ENCODE measurements around the gene CCDC87.
"Not testable (repeated sequence)": the region's sequence is repeated elsewhere in the genome, so short reads cannot be mapped to it uniquely, and the experiment has no call there.

The CCDC87 gene, protein sequence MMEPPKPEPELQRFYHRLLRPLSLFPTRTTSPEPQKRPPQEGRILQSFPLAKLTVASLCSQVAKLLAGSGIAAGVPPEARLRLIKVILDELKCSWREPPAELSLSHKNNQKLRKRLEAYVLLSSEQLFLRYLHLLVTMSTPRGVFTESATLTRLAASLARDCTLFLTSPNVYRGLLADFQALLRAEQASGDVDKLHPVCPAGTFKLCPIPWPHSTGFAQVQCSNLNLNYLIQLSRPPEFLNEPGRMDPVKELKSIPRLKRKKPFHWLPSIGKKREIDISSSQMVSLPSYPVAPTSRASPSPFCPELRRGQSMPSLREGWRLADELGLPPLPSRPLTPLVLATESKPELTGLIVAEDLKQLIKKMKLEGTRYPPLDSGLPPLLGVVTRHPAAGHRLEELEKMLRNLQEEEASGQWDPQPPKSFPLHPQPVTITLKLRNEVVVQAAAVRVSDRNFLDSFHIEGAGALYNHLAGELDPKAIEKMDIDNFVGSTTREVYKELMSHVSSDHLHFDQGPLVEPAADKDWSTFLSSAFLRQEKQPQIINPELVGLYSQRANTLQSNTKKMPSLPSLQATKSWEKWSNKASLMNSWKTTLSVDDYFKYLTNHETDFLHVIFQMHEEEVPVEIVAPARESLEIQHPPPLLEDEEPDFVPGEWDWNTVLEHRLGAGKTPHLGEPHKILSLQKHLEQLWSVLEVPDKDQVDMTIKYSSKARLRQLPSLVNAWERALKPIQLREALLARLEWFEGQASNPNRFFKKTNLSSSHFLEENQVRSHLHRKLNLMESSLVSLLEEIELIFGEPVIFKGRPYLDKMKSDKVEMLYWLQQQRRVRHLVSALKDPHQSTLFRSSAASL

DNA sequence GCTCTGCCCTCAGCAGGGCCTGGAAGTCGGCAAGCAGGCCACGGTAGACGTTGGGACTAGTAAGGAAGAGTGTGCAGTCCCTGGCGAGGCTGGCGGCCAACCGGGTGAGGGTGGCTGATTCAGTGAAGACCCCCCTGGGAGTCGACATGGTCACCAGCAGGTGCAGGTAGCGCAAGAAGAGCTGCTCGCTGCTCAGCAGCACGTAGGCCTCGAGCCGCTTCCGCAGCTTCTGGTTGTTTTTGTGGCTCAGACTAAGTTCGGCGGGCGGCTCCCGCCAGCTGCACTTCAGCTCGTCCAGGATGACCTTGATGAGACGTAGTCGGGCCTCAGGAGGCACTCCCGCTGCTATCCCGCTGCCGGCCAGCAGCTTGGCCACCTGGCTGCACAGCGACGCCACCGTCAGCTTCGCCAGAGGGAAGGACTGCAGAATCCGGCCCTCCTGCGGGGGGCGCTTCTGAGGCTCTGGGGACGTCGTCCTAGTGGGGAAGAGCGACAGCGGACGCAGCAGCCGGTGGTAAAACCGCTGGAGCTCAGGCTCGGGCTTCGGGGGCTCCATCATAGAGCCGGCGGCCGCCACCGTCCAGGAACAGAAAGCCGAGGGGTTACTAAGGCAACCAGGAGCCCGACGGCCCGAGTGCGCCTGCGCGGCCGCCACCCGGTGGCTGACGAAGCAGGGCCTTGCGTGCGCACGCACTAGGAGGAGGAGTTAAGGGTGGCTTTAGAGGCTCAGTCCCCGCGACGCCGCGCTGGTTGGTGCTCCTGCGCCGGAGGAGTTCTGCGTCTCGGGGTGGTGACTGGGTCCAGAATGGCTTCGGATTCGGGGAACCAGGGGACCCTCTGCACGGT lies at the start of gene CCDC87, which contains the start of gene CCS:
Gene CCDC87 (minus strand): TSS at position 607 of the 846 bp plus-strand sequence. CDS start 48 bp downstream, at position 559.
Gene CCS (plus strand): TSS at position 729 of the 846 bp plus-strand sequence. CDS start 77 bp downstream, at position 806.
- peak within 1 kb of the TSS; percentile 19; the same call in 1 of the 2 replicates for H3K9ac ChIP-seq (ENCODE audit: low read depth, low read length)
- H3K27me3 ChIP-seq (ENCODE audit: control insufficient read depth, insufficient read depth, low read length): peaks cover 5% of the 10 kb centered on the region; the same call in 1 of the 2 replicates
- peaks cover 8% of the 10 kb centered on the region for H3K9me3 ChIP-seq (ENCODE audit: control insufficient read depth, insufficient read depth, low read length)
- H3K4me1 ChIP-seq (ENCODE audit: control insufficient read depth, insufficient read depth, low read length): 0 out of 2 replicates have a peak, but pooled peaks cover 5% of the 10 kb centered on the region
- peak within 1 kb of the TSS; percentile 71 for H3K27ac ChIP-seq (ENCODE audit: low read depth, low read length)
- H3K36me3 ChIP-seq (ENCODE audit: control insufficient read depth, insufficient read depth, low read length): no peaks in the 10 kb centered on the region
- H3K4me3 ChIP-seq (ENCODE audit: low read depth, low read length): peak within 1 kb of the TSS; percentile 60

DNA sequence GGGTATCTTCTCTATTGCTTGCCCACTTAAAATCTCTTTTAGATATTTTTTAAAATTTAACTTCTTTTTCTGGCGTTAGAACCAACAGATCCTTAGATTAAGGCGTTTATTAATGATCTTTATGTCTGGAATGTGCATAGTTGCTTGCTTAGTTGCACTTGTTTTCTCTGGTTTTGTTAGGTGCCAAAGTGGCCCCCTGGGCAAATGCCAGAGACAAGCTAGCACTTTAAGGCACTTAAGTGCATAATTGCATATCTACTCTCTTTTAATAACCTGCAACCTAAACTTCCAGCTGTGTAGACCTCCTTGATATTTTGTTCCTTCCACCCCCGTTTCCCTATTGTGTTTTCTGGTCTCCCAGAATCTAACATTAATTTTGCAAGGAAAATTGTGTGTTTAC lies 49.0 kb upstream of the CCDC87 start:
- no peak overlapping the region for H3K9ac ChIP-seq (ENCODE audit: low read depth, low read length)

DNA sequence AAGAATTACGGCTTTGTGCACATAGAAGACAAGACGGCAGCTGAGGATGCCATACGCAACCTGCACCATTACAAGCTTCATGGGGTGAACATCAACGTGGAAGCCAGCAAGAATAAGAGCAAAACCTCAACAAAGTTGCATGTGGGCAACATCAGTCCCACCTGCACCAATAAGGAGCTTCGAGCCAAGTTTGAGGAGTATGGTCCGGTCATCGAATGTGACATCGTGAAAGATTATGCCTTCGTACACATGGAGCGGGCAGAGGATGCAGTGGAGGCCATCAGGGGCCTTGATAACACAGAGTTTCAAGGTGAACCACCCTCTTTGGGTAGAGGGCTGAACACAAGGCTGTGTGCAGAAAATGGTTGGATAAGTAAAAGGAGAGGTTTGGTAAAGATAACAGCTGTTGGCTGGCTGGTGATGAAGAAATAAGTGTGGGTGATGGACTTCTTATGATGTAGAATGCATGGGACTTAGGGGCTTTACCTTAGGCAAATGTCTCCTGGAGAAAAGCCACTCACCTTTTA lies 47.0 kb upstream of the CCDC87 start:
- H3K9me3 ChIP-seq (ENCODE audit: control insufficient read depth, insufficient read depth, low read length); H3K27me3 ChIP-seq (ENCODE audit: control insufficient read depth, insufficient read depth, low read length); H3K9ac ChIP-seq (ENCODE audit: low read depth, low read length); H3K27ac ChIP-seq (ENCODE audit: low read depth, low read length): not testable (repeated sequence)
- Histone ChIP-seq H3K4me1 (ENCODE audit: control insufficient read depth, insufficient read depth, low read length) (peaks cover 32% of the 10 kb centered on the region), H3K4me3 (ENCODE audit: low read depth, low read length) (peak overlapping the region; percentile 97), H3K36me3 (ENCODE audit: control insufficient read depth, insufficient read depth, low read length) (peaks cover 64% of the 10 kb centered on the region)

More for the DNA sequence above, 49.0 kb upstream of the CCDC87 start:
- H3K27ac ChIP-seq (ENCODE audit: low read depth, low read length): no peak overlapping the region
- no peaks in the 10 kb centered on the region for H3K27me3 ChIP-seq (ENCODE audit: control insufficient read depth, insufficient read depth, low read length)
- H3K4me3 ChIP-seq (ENCODE audit: low read depth, low read length): peak overlapping the region; percentile 97
- H3K36me3 ChIP-seq (ENCODE audit: control insufficient read depth, insufficient read depth, low read length): peaks cover 75% of the 10 kb centered on the region
- H3K9me3 ChIP-seq (ENCODE audit: control insufficient read depth, insufficient read depth, low read length): no peaks in the 10 kb centered on the region
- peaks cover 32% of the 10 kb centered on the region for H3K4me1 ChIP-seq (ENCODE audit: control insufficient read depth, insufficient read depth, low read length)

DNA sequence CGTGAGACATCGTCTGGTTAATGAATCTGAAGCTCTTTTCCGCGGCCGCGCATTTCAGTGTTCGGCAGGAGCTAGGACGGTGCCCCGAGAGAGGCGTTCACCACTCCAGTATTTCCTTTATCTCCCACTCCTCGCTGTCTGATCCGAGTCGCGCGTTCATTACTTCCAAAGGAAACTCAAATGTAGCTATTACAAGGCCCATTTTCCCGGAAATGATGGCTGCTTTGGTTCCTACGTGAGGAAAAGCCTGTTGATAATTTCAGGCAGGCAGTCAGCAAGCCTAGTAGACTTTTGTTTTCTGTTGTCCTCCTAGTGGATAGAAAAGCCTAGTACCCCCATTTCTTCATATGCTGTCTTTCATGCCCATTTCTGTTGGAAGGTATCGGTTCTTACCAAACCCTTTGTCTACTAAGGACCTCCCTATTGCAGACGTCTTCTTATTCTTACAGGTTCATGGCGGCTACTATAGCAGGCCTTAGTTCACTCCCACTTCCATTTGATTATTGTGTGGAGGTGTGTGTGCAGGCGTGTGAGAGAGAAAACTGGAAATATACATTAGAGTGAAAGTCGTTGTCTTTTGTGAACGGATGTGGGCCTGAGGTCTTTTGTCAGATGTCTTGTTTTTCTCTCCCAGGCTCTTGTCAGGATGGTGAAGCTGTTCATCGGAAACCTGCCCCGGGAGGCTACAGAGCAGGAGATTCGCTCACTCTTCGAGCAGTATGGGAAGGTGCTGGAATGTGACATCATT lies 46.4 kb upstream of the CCDC87 start:
- Histone ChIP-seq H3K9ac (ENCODE audit: low read depth, low read length) (peak overlapping the region; percentile 100), H3K27me3 (ENCODE audit: control insufficient read depth, insufficient read depth, low read length) (no peaks in the 10 kb centered on the region), H3K4me1 (ENCODE audit: control insufficient read depth, insufficient read depth, low read length) (peaks cover 32% of the 10 kb centered on the region), H3K36me3 (ENCODE audit: control insufficient read depth, insufficient read depth, low read length) (peaks cover 63% of the 10 kb centered on the region), H3K27ac (ENCODE audit: low read depth, low read length) (peak overlapping the region; percentile 96), H3K9me3 (ENCODE audit: control insufficient read depth, insufficient read depth, low read length) (no peaks in the 10 kb centered on the region), H3K4me3 (ENCODE audit: low read depth, low read length) (peak overlapping the region; percentile 97)

DNA sequence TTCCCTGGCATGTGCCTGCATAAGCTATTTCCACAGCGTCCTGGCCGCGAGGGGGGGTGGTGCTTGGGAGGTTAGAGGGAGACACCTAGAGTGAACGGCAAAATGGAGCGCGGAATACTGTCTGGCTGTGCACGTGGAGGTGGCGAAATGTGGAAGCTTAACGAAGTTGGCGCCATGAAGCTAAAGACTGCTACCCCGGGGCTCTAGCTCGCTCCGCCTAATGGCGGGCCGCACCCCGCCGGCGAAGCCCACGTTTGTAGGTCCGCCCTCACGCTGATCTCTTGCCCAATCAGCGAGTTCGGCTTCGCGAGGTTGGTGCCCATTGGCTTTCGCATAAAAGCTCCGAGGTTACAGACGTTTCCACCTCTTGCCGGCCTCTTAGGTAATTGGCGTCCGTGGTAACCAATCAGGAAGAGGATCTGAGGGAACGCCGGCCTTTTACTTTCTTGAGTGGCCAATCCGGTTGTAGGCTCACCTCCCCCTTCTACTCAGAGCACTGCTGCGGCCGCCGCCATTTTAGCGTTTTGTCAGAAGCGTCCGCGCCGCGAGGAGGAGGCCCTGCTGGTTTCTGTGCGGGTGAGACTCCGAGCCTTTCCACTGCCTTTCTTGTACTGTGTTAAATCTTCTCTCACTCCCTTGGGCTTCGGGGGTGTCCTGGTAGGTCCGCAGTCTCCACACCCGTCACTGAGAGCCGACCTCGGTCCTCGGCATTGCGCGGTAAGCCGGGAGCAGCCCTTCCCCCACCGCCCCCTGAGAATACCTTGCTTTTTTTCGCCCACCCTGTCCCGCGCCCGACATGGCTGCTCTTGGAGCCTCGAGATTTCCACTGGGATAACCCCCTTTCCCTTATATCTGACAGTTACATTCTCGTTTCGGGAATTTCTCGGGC lies 45.6 kb upstream of the CCDC87 start, which contains the start of gene RBM4:
Gene RBM4 (plus strand): TSS at position 527 of the 889 bp plus-strand sequence. CDS start 1,009 bp downstream, outside the sequence.
- H3K9me3 ChIP-seq (ENCODE audit: control insufficient read depth, insufficient read depth, low read length): no peaks in the 10 kb centered on the region
- H3K27ac ChIP-seq (ENCODE audit: low read depth, low read length): peak within 1 kb of the TSS; percentile 96
- peaks cover 61% of the 10 kb centered on the region for H3K36me3 ChIP-seq (ENCODE audit: control insufficient read depth, insufficient read depth, low read length)
- no peaks in the 10 kb centered on the region for H3K27me3 ChIP-seq (ENCODE audit: control insufficient read depth, insufficient read depth, low read length)
- peak within 1 kb of the TSS; percentile 100 for H3K9ac ChIP-seq (ENCODE audit: low read depth, low read length)
- H3K4me1 ChIP-seq (ENCODE audit: control insufficient read depth, insufficient read depth, low read length): peaks cover 32% of the 10 kb centered on the region
- peak within 1 kb of the TSS; percentile 97 for H3K4me3 ChIP-seq (ENCODE audit: low read depth, low read length)

DNA sequence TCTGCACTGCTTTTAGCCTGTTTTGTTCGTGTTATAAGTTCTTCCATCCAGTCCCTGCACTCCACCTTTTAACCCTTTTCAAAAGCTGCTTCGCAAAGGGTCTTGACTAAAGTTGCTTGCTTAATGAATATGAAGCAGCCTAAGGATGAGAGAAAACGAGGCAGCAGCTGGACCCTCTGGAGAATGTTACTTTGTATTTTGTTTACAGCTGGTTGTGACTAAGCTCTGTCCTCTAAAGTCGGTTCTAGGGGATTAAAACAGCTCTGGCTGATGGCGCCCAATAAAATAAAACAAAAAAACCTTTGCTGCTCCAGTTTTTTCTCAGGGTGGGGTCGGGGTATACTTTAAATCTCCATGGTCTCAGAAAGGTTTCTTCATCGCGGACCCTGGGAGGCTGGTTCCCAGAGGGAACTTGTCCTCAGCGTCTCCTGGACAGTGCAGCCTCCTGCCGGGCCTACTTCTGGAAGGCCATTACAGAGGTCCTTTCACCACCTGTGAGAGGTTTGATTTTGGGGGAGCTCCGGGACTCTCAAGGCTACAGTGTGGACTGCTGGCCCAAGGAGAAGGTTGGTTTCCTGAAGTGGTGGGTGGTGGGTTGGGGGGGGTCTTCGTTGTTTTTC lies 44.8 kb upstream of the CCDC87 start:
- Histone ChIP-seq H3K36me3 (ENCODE audit: control insufficient read depth, insufficient read depth, low read length) (peaks cover 61% of the 10 kb centered on the region), H3K4me1 (ENCODE audit: control insufficient read depth, insufficient read depth, low read length) (peaks cover 32% of the 10 kb centered on the region), H3K4me3 (ENCODE audit: low read depth, low read length) (peak overlapping the region; percentile 59), H3K9ac (ENCODE audit: low read depth, low read length) (peak overlapping the region; percentile 83), H3K9me3 (ENCODE audit: control insufficient read depth, insufficient read depth, low read length) (no peaks in the 10 kb centered on the region), H3K27me3 (ENCODE audit: control insufficient read depth, insufficient read depth, low read length) (no peaks in the 10 kb centered on the region), H3K27ac (ENCODE audit: low read depth, low read length) (peak overlapping the region; percentile 95)

DNA sequence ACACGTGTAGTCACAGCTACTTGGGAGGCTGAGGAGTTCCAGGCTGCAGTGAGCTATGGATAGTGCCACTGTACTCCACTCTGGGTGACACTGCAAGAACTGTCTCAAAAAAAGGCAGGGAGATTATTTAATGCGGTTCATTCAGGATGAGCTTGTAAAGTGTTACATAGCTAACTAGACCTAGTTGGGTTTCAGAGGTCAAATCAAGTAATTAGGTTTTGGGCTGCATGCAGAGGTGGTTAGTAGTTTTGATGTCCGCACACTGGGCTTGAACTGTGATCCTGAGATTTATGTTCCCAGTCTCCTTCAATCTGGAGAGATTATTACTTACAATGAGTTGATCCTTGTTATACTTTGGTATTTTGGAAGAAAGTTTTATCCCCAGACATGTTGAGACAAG lies 43.5 kb upstream of the CCDC87 start:
- Histone ChIP-seq H3K4me1 (ENCODE audit: control insufficient read depth, insufficient read depth, low read length) (peaks cover 25% of the 10 kb centered on the region), H3K9me3 (ENCODE audit: control insufficient read depth, insufficient read depth, low read length) (no peaks in the 10 kb centered on the region), H3K27me3 (ENCODE audit: control insufficient read depth, insufficient read depth, low read length) (no peaks in the 10 kb centered on the region), H3K36me3 (ENCODE audit: control insufficient read depth, insufficient read depth, low read length) (peaks cover 57% of the 10 kb centered on the region), H3K27ac (ENCODE audit: low read depth, low read length) (peak overlapping the region; percentile 26), H3K9ac (ENCODE audit: low read depth, low read length) (no peak overlapping the region), H3K4me3 (ENCODE audit: low read depth, low read length) (no peak overlapping the region)

DNA sequence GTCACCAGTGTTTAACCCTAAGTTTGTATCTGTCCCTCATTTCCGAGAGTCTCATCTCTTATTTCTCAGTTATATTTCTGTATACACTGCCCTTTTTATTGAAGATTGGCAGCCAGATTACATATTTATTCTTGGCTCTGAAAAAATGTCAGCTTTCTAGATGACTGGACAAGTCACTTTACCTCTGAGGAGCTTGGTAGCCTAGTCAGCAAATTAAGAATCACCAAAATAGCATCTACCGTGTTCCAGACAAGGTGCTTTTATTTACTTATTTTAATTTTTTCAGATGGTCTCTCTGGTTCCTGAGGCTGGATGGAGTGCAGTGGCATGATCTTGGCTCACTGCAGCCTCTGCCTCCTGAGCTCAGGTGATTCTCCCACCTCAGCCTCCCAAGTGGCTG lies 40.1 kb upstream of the CCDC87 start:
- no peak overlapping the region for H3K27ac ChIP-seq (ENCODE audit: low read depth, low read length)
- H3K9ac ChIP-seq (ENCODE audit: low read depth, low read length): no peak overlapping the region
- H3K9me3 ChIP-seq (ENCODE audit: control insufficient read depth, insufficient read depth, low read length): no peaks in the 10 kb centered on the region
- H3K4me3 ChIP-seq (ENCODE audit: low read depth, low read length): no peak overlapping the region
- no peaks in the 10 kb centered on the region for H3K27me3 ChIP-seq (ENCODE audit: control insufficient read depth, insufficient read depth, low read length)
- peaks cover 7% of the 10 kb centered on the region for H3K4me1 ChIP-seq (ENCODE audit: control insufficient read depth, insufficient read depth, low read length)
- H3K36me3 ChIP-seq (ENCODE audit: control insufficient read depth, insufficient read depth, low read length): peaks cover 65% of the 10 kb centered on the region

DNA sequence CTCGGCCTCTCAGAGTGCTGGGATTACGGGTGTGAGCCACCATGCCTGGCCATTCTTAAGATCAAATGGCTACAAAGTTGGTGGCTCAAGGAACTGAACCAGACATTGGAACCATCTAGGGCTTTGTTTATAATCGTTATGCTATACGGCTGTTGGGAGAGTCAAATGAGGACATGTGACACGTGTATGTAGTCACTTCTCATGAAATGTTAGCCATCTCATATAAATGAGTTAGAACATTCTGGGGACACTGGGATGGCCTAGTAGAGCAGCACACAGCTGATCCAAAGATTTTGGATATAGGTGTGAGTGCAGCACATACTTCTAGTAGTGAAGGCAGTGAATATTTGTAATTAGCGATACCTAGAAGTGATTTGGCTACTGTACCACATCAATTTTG lies 39.0 kb upstream of the CCDC87 start:
- Histone ChIP-seq H3K9me3 (ENCODE audit: control insufficient read depth, insufficient read depth, low read length) (no peaks in the 10 kb centered on the region), H3K4me3 (ENCODE audit: low read depth, low read length) (no peak overlapping the region), H3K9ac (ENCODE audit: low read depth, low read length) (no peak overlapping the region), H3K36me3 (ENCODE audit: control insufficient read depth, insufficient read depth, low read length) (peaks cover 76% of the 10 kb centered on the region), H3K4me1 (ENCODE audit: control insufficient read depth, insufficient read depth, low read length) (no peaks in the 10 kb centered on the region), H3K27ac (ENCODE audit: low read depth, low read length) (no peak overlapping the region), H3K27me3 (ENCODE audit: control insufficient read depth, insufficient read depth, low read length) (no peaks in the 10 kb centered on the region)
